GM23338 (cell line): Measurements from ENCODE around the gene POU1F1. TPM values are rescaled to one million over a fixed set of nuclear protein-coding genes. Genes with fewer than 3 reads are reported as not detected.

Source experiments
- ATAC-seq: fragments of 200-7000 bp; cut with Tn5 transposase; 3 replicates; pipeline ENCODE4 v1.9.1; 2020
- DNase-seq: peaks from one replicate; pipeline ENCODE4 v3.0.0-alpha.2; 2015; ENCODE audit warnings: low spot score
- H2AFZ ChIP-seq: fragments of 200-600 bp; sonication (generic); 2 replicates; pipeline ENCODE4 v1.8.0; 2016; ENCODE audit warnings: antibody characterized with exemption, mild to moderate bottlenecking, moderate library complexity
- H3F3A ChIP-seq: fragments of 200-600 bp; sonication (generic); replicated peaks from 2 replicates; pipeline ENCODE4 v1.8.0; 2017; ENCODE audit warnings: antibody characterized with exemption, mixed run types, low read depth
- H3K27ac ChIP-seq: fragments of 200-600 bp; sonication (generic); 2 replicates; pipeline ENCODE4 v1.6.1; 2016; ENCODE audit warnings: low read depth
- H3K27me3 ChIP-seq: fragments of 200-600 bp; sonication (generic); 2 replicates; pipeline ENCODE4 v1.8.0; 2016; ENCODE audit warnings: mild to moderate bottlenecking, mixed run types, moderate library complexity; ENCODE audit not compliant: insufficient read depth
- H3K36me3 ChIP-seq: fragments of 200-600 bp; sonication (generic); 2 replicates; pipeline ENCODE4 v1.8.0; 2016; ENCODE audit warnings: mild to moderate bottlenecking; ENCODE audit not compliant: insufficient read depth
- H3K4me1 ChIP-seq: fragments of 200-600 bp; sonication (generic); 2 replicates; pipeline ENCODE4 v1.8.0; 2016; ENCODE audit warnings: mild to moderate bottlenecking, moderate library complexity; ENCODE audit not compliant: insufficient read depth
- H3K4me2 ChIP-seq: fragments of 200-600 bp; sonication (generic); 2 replicates; pipeline ENCODE4 v1.7.1; 2017; ENCODE audit warnings: mixed run types
- H3K4me3 ChIP-seq: fragments of 200-600 bp; sonication (generic); 2 replicates; pipeline ENCODE4 v1.6.1; 2016; ENCODE audit warnings: mixed run types
- H3K79me2 ChIP-seq: fragments of 200-600 bp; sonication (generic); replicated peaks from 2 replicates; pipeline ENCODE4 v1.8.0; 2017; ENCODE audit warnings: mild to moderate bottlenecking; ENCODE audit not compliant: insufficient read depth
- H3K9me2 ChIP-seq: fragments of 200-600 bp; sonication (generic); 2 replicates; pipeline ENCODE4 v1.8.0; 2017; ENCODE audit not compliant: insufficient read depth
- H4K20me1 ChIP-seq: fragments of 200-600 bp; sonication (generic); replicated peaks from 2 replicates; pipeline ENCODE4 v1.8.0; 2017; ENCODE audit warnings: mild to moderate bottlenecking; ENCODE audit not compliant: insufficient read depth
- H3K27ac Mint-ChIP-seq: 2 replicates; pipeline ENCODE4 v1.8.0; 2020; ENCODE audit warnings: inconsistent platforms, mild to moderate bottlenecking, moderate library complexity, mixed read lengths
- H3K27me3 Mint-ChIP-seq: 3 replicates; pipeline ENCODE4 v1.8.0; 2022; ENCODE audit warnings: low read depth, mild to moderate bottlenecking, moderate library complexity, mixed read lengths, inconsistent platforms; ENCODE audit not compliant: insufficient read depth, poor library complexity
- H3K36me3 Mint-ChIP-seq: 3 replicates; pipeline ENCODE4 v1.8.0; 2021; ENCODE audit warnings: low read depth, mild to moderate bottlenecking, inconsistent platforms, moderate library complexity, mixed read lengths
- H3K4me1 Mint-ChIP-seq: 3 replicates; pipeline ENCODE4 v1.8.0; 2020; ENCODE audit warnings: mild to moderate bottlenecking, inconsistent platforms, mixed read lengths
- H3K4me3 Mint-ChIP-seq: 3 replicates; pipeline ENCODE4 v1.8.0; 2021; ENCODE audit warnings: moderate library complexity, mild to moderate bottlenecking, inconsistent platforms, mixed read lengths
- H3K9me3 Mint-ChIP-seq: 3 replicates; pipeline ENCODE4 v1.8.0; 2020; ENCODE audit warnings: moderate library complexity, mild to moderate bottlenecking, inconsistent platforms, mixed read lengths
- CTCF ChIP-seq, 2 experiments: fragments of 200-600 bp in 1 of 2; sonication (generic) in 1 of 2; conservative IDR thresholded peaks; 2 replicates each; pipeline versions ENCODE4 v1.5.1 to v1.6.1; 2016 to 2017; ENCODE audit warnings: antibody characterized with exemption in 2 of 2, low read depth in 2 of 2, mild to moderate bottlenecking in 2 of 2, moderate library complexity in 1 of 2
- EZH2 ChIP-seq: fragments of 200-600 bp; sonication (generic); IDR thresholded peaks from one replicate; pipeline ENCODE4 v1.8.0; 2017; ENCODE audit warnings: antibody characterized with exemption, mild to moderate bottlenecking, low read depth; ENCODE audit not compliant: unreplicated experiment
- EZH2phosphoT487 ChIP-seq: fragments of 200-600 bp; sonication (generic); IDR thresholded peaks from one replicate; pipeline ENCODE4 v1.8.1; 2018; ENCODE audit warnings: antibody characterized with exemption; ENCODE audit not compliant: unreplicated experiment
- NANOG ChIP-seq: IDR thresholded peaks from 2 replicates; pipeline ENCODE4 v1.6.1; 2016; ENCODE audit warnings: antibody characterized with exemption, borderline replicate concordance
- REST ChIP-seq: IDR thresholded peaks from one replicate; pipeline ENCODE4 v1.6.1; 2018; ENCODE audit warnings: antibody characterized with exemption; ENCODE audit not compliant: unreplicated experiment
- ZNF114 ChIP-seq: fragments of 250-450 bp; sonication (Bioruptor Pico); IDR thresholded peaks from 2 replicates; pipeline ENCODE4 v1.5.0; 2020; ENCODE audit warnings: mild to moderate bottlenecking, moderate library complexity
- polyA plus RNA-seq: library from polyadenylated mRNA; unstranded; fragments of >200 nt; fragmentation: Nextera tagmentation; extraction: Ambion mirVana; gene quantifications from 2 replicates; pipeline ENCODE4 v1.2.1, GENCODE V29; 2016
- total RNA-seq: library from RNA; depleted of rRNA; stranded (reverse); fragments of >200 nt; shearing (Covaris generic); gene quantifications from 2 replicates; pipeline ENCODE4 v1.2.3, GENCODE V29; 2014
- TF ChIP-seq, protein P1 (sequence below): IDR thresholded peaks from 2 replicates; pipeline ENCODE4 v1.6.1; 2016; ENCODE audit warnings: antibody characterized with exemption
- TF ChIP-seq, protein P2 (sequence below): fragments of 250-450 bp; sonication (Bioruptor Pico); IDR thresholded peaks from 2 replicates; pipeline ENCODE4 v1.5.0; 2020; ENCODE audit warnings: mild to moderate bottlenecking, moderate library complexity

The POU1F1 gene
- total and polyA plus RNA-seq, 2 experiments from 2014 or later, result not detected

- Histone ChIP-seq H3F3A (no peaks in the 10 kb centered on the region), H3K36me3 (no peaks in the 10 kb centered on the region), H3K27ac (no peak overlapping the region), H3K27me3 (no peaks in the 10 kb centered on the region), H3K4me3 (no peak overlapping the region), H3K4me1 (peaks cover 16% of the 10 kb centered on the region), H3K9me2 (no peaks in the 10 kb centered on the region), H3K4me2 (0 out of 2 replicates have a peak overlapping the region, but pooled peaks have one; percentile 78), H3K79me2 (peaks cover 32% of the 10 kb centered on the region), H2AFZ (no peak overlapping the region), H4K20me1 (0 out of 2 replicates have a peak, but pooled peaks cover 5% of the 10 kb centered on the region)
- DNase-seq (no peak), ATAC-seq (no peak)
- Mint-ChIP-seq H3K27me3 (peaks cover 7% of the 10 kb centered on the region), H3K9me3 (no peaks in the 10 kb centered on the region), H3K36me3 (no peaks in the 10 kb centered on the region), H3K27ac (no peak overlapping the region), H3K4me1 (peaks cover 18% of the 10 kb centered on the region), H3K4me3 (peak overlapping the region; percentile 60)
- TF ChIP-seq ZNF114 (no peak), NANOG (no peak), EZH2phosphoT487 (no peak), REST (no peak)
Observed at GRCh38 chr3:87225659-87226058, 50.7 kb downstream of the POU1F1 start.

- Histone ChIP-seq H3K27me3 (no peaks in the 10 kb centered on the region), H3K9me2 (no peaks in the 10 kb centered on the region), H3K36me3 (no peaks in the 10 kb centered on the region), H2AFZ (no peak overlapping the region), H3K4me2 (no peak overlapping the region), H3K4me3 (no peak overlapping the region), H3K79me2 (no peaks in the 10 kb centered on the region), H3F3A (no peaks in the 10 kb centered on the region), H3K4me1 (no peaks in the 10 kb centered on the region), H4K20me1 (no peaks in the 10 kb centered on the region), H3K27ac (no peak overlapping the region)
- ATAC-seq, result no peak
- no peak for TF ChIP-seq EZH2phosphoT487
- no peak for TF ChIP-seq CTCF (conservative IDR thresholded peaks at IDR 0.05; ENCODE audit: low read depth in 2 of 2)
- TF ChIP-seq, protein P1, sequence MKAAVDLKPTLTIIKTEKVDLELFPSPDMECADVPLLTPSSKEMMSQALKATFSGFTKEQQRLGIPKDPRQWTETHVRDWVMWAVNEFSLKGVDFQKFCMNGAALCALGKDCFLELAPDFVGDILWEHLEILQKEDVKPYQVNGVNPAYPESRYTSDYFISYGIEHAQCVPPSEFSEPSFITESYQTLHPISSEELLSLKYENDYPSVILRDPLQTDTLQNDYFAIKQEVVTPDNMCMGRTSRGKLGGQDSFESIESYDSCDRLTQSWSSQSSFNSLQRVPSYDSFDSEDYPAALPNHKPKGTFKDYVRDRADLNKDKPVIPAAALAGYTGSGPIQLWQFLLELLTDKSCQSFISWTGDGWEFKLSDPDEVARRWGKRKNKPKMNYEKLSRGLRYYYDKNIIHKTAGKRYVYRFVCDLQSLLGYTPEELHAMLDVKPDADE, result no peak
- TF ChIP-seq NANOG, result no peak
- no peak for TF ChIP-seq EZH2
- TF ChIP-seq, protein P2, sequence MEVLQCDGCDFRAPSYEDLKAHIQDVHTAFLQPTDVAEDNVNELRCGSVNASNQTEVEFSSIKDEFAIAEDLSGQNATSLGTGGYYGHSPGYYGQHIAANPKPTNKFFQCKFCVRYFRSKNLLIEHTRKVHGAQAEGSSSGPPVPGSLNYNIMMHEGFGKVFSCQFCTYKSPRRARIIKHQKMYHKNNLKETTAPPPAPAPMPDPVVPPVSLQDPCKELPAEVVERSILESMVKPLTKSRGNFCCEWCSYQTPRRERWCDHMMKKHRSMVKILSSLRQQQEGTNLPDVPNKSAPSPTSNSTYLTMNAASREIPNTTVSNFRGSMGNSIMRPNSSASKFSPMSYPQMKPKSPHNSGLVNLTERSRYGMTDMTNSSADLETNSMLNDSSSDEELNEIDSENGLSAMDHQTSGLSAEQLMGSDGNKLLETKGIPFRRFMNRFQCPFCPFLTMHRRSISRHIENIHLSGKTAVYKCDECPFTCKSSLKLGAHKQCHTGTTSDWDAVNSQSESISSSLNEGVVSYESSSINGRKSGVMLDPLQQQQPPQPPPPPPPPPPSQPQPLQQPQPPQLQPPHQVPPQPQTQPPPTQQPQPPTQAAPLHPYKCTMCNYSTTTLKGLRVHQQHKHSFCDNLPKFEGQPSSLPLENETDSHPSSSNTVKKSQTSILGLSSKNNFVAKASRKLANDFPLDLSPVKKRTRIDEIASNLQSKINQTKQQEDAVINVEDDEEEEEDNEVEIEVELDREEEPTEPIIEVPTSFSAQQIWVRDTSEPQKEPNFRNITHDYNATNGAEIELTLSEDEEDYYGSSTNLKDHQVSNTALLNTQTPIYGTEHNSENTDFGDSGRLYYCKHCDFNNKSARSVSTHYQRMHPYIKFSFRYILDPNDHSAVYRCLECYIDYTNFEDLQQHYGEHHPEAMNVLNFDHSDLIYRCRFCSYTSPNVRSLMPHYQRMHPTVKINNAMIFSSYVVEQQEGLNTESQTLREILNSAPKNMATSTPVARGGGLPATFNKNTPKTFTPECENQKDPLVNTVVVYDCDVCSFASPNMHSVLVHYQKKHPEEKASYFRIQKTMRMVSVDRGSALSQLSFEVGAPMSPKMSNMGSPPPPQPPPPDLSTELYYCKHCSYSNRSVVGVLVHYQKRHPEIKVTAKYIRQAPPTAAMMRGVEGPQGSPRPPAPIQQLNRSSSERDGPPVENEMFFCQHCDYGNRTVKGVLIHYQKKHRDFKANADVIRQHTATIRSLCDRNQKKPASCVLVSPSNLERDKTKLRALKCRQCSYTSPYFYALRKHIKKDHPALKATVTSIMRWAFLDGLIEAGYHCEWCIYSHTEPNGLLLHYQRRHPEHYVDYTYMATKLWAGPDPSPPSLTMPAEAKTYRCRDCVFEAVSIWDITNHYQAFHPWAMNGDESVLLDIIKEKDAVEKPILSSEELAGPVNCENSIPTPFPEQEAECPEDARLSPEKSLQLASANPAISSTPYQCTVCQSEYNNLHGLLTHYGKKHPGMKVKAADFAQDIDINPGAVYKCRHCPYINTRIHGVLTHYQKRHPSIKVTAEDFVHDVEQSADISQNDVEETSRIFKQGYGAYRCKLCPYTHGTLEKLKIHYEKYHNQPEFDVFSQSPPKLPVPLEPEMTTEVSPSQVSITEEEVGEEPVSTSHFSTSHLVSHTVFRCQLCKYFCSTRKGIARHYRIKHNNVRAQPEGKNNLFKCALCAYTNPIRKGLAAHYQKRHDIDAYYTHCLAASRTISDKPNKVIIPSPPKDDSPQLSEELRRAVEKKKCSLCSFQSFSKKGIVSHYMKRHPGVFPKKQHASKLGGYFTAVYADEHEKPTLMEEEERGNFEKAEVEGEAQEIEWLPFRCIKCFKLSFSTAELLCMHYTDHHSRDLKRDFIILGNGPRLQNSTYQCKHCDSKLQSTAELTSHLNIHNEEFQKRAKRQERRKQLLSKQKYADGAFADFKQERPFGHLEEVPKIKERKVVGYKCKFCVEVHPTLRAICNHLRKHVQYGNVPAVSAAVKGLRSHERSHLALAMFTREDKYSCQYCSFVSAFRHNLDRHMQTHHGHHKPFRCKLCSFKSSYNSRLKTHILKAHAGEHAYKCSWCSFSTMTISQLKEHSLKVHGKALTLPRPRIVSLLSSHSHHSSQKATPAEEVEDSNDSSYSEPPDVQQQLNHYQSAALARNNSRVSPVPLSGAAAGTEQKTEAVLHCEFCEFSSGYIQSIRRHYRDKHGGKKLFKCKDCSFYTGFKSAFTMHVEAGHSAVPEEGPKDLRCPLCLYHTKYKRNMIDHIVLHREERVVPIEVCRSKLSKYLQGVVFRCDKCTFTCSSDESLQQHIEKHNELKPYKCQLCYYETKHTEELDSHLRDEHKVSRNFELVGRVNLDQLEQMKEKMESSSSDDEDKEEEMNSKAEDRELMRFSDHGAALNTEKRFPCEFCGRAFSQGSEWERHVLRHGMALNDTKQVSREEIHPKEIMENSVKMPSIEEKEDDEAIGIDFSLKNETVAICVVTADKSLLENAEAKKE (CRISPR knock-in tag), result no peak
- Mint-ChIP-seq H3K27ac (no peak overlapping the region), H3K9me3 (no peaks in the 10 kb centered on the region), H3K27me3 (no peaks in the 10 kb centered on the region), H3K4me3 (no peak overlapping the region), H3K36me3 (no peaks in the 10 kb centered on the region), H3K4me1 (no peaks in the 10 kb centered on the region)
- no peak for DNase-seq
Observed at GRCh38 chr3:87219611-87220010, 56.8 kb downstream of the POU1F1 start.
